GM06990 (cell line): ENCODE data around the gene SYNDIG1.

Source experiments
- DNase-seq: peaks from one replicate; pipeline ENCODE4 v3.0.0-alpha.2; 2011; ENCODE audit not compliant: insufficient read length; ENCODE audit errors: extremely low read depth
- H3K27me3 ChIP-seq: replicated peaks from 2 replicates; pipeline ENCODE4 v1.6.0; 2011; ENCODE audit warnings: low read length; ENCODE audit not compliant: control insufficient read depth, insufficient read depth
- H3K36me3 ChIP-seq: 2 replicates; pipeline ENCODE4 v1.5.1; 2011; ENCODE audit warnings: low read length; ENCODE audit not compliant: control insufficient read depth, insufficient read depth
- H3K4me3 ChIP-seq: replicated peaks from 2 replicates; pipeline ENCODE4 v1.5.1; 2011; ENCODE audit warnings: low read depth, mild to moderate bottlenecking, control low read depth, low read length
- CTCF ChIP-seq: IDR thresholded peaks from 2 replicates; pipeline ENCODE4 v1.5.1; 2011; ENCODE audit warnings: low read length, control low read depth, mild to moderate bottlenecking, inconsistent platforms; ENCODE audit not compliant: insufficient read depth, poor library complexity, severe bottlenecking

Gene SYNDIG1

GRCh38 chr20:24487648-24488047, 18.2 kb downstream of the SYNDIG1 start:
- Histone ChIP-seq H3K27me3 (no peaks in the 10 kb centered on the region), H3K4me3 (no peak overlapping the region), H3K36me3 (no peaks in the 10 kb centered on the region)
- no peak for DNase-seq
- no peak for TF ChIP-seq CTCF

GRCh38 chr20:24488064-24488799, 18.8 kb downstream of the SYNDIG1 start:
- no peaks in the 10 kb centered on the region for H3K36me3 ChIP-seq
- no peak overlapping the region for H3K4me3 ChIP-seq
- no peak for DNase-seq
- TF ChIP-seq CTCF: no peak
- no peaks in the 10 kb centered on the region for H3K27me3 ChIP-seq

GRCh38 chr20:24488800-24489175, 19.4 kb downstream of the SYNDIG1 start:
- DNase-seq: no peak
- H3K4me3 ChIP-seq: no peak overlapping the region
- no peaks in the 10 kb centered on the region for H3K27me3 ChIP-seq
- no peak for TF ChIP-seq CTCF
- H3K36me3 ChIP-seq: no peaks in the 10 kb centered on the region

- H3K36me3 ChIP-seq: no peaks in the 10 kb centered on the region
Observed at GRCh38 chr20:24489193-24489592, 19.8 kb downstream of the SYNDIG1 start.

GRCh38 chr20:24489631-24490260, 20.3 kb downstream of the SYNDIG1 start:
- Histone ChIP-seq H3K36me3 (no peaks in the 10 kb centered on the region), H3K27me3 (no peaks in the 10 kb centered on the region), H3K4me3 (no peak overlapping the region)
- no peak for TF ChIP-seq CTCF
- DNase-seq: no peak

More at GRCh38 chr20:24489193-24489592, 19.8 kb downstream of the SYNDIG1 start:
- TF ChIP-seq CTCF: no peak
- no peak overlapping the region for H3K4me3 ChIP-seq
- no peak for DNase-seq
- no peaks in the 10 kb centered on the region for H3K27me3 ChIP-seq
